Activated T-cell treated with anti-CD3 and anti-CD28 coated beads, Interleukin-2, amount 50 U/mL, for 1 hour (primary cell): ENCODE results near the gene OXSR1.
"Not testable (repeated sequence)": the region's sequence is repeated elsewhere in the genome, so short reads cannot be mapped to it uniquely, and the experiment has no call there.

Source experiments
- DNase-seq: peaks from one replicate; pipeline ENCODE4 v3.0.0-alpha.2; 2020

The OXSR1 gene

GRCh38 chr3:38235466-38235865, 70.1 kb downstream of the OXSR1 start:
- no peak for DNase-seq

- no peak for DNase-seq
These were observed 73.2 kb downstream of the OXSR1 start for GRCh38 chr3:38238416-38239008.

GRCh38 chr3:38242812-38243211, 77.5 kb downstream of the OXSR1 start:
- DNase-seq: not testable (repeated sequence)

GRCh38 chr3:38245930-38246329, 80.6 kb downstream of the OXSR1 start:
- DNase-seq: no peak

- DNase-seq: no peak
These were observed 82.2 kb downstream of the OXSR1 start for GRCh38 chr3:38247366-38248035.

- no peak for DNase-seq
These were observed 84.9 kb downstream of the OXSR1 start for GRCh38 chr3:38250198-38250597.

GRCh38 chr3:38251197-38251596, 85.9 kb downstream of the OXSR1 start:
- no peak for DNase-seq

GRCh38 chr3:38253704-38254103, 88.4 kb downstream of the OXSR1 start:
- no peak for DNase-seq

- DNase-seq: no peak
These were observed 89.5 kb downstream of the OXSR1 start for GRCh38 chr3:38254872-38255271.

GRCh38 chr3:38255627-38256026, 90.3 kb downstream of the OXSR1 start:
- DNase-seq: no peak

GRCh38 chr3:38257583-38257982, 92.2 kb downstream of the OXSR1 start:
- no peak for DNase-seq

- no peak for DNase-seq
These were observed 95.1 kb downstream of the OXSR1 start for GRCh38 chr3:38260474-38260873.

- DNase-seq: no peak
These were observed 99.0 kb downstream of the OXSR1 start for GRCh38 chr3:38264353-38264771.

GRCh38 chr3:38264779-38265178, 99.4 kb downstream of the OXSR1 start:
- DNase-seq: no peak

- DNase-seq: no peak
These were observed 100.4 kb downstream of the OXSR1 start, which contains the start of gene SLC22A13 for GRCh38 chr3:38265604-38266307. Gene SLC22A13 (plus strand): TSS chr3:38265812. CDS start chr3:38265861, 49 bp downstream.

- DNase-seq: no peak
These were observed 101.5 kb downstream of the OXSR1 start for GRCh38 chr3:38266810-38267209.

GRCh38 chr3:38267662-38268061, 102.3 kb downstream of the OXSR1 start:
- no peak for DNase-seq

GRCh38 chr3:38268087-38268486, 102.8 kb downstream of the OXSR1 start:
- DNase-seq: no peak

GRCh38 chr3:38268522-38268921, 103.2 kb downstream of the OXSR1 start:
- DNase-seq: no peak

GRCh38 chr3:38270606-38271005, 105.3 kb downstream of the OXSR1 start:
- no peak for DNase-seq

- DNase-seq: no peak
These were observed 106.2 kb downstream of the OXSR1 start for GRCh38 chr3:38271553-38271952.

GRCh38 chr3:38274864-38275649, 109.7 kb downstream of the OXSR1 start:
- no peak for DNase-seq

- DNase-seq: no peak
These were observed 110.3 kb downstream of the OXSR1 start for GRCh38 chr3:38275658-38276057.
